ENCODE measurements around the gene ZFP2.

Gene ZFP2

GRCh38 chr5:178981381-178981780 is 85.7 kb downstream of the ZFP2 start:
- DNase-seq (ENCODE audit: low spot score): no peak

Data from globus pallidus (tissue), 1 donor.